Measurements from ENCODE around the gene ZBTB12.

DNA sequence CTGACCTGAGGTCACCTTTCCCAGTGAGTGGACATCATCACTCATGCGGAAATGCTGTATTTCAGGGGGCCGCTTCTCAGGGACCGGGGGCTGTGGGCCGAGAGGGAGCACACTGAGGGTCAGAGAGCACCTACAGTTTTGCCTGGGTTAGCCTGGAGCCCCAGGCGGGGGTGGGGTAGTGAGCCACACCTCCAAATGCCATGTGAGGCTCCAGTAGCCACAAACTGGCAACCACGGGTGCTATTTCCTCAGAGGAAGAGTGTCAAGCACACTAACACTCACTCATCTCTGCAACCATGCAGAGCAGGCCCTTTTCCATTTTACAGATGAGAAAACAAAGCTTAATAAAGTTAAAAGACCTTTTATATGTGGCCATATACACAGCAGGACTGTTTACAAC lies 9.1 kb downstream of the ZBTB12 start:
- TF ChIP-seq, protein P1, sequence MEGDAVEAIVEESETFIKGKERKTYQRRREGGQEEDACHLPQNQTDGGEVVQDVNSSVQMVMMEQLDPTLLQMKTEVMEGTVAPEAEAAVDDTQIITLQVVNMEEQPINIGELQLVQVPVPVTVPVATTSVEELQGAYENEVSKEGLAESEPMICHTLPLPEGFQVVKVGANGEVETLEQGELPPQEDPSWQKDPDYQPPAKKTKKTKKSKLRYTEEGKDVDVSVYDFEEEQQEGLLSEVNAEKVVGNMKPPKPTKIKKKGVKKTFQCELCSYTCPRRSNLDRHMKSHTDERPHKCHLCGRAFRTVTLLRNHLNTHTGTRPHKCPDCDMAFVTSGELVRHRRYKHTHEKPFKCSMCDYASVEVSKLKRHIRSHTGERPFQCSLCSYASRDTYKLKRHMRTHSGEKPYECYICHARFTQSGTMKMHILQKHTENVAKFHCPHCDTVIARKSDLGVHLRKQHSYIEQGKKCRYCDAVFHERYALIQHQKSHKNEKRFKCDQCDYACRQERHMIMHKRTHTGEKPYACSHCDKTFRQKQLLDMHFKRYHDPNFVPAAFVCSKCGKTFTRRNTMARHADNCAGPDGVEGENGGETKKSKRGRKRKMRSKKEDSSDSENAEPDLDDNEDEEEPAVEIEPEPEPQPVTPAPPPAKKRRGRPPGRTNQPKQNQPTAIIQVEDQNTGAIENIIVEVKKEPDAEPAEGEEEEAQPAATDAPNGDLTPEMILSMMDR (optimal IDR thresholded peaks at IDR 0.05 in 1 of 3, IDR thresholded peaks at IDR 0.05 in 1 of 3, conservative IDR thresholded peaks at IDR 0.05 in 1 of 3; ENCODE audit: extremely low read depth in 1 of 3, insufficient read depth in 2 of 3, low read length in 3 of 3): no peak
- TF ChIP-seq EZH2 (IDR thresholded peaks at IDR 0.05; ENCODE audit: low read length): no peak

Data from keratinocyte (primary cell).